HG02943 (cell line): ENCODE measurements around the gene SAP30BP.

ENCODE experiments used
- ATAC-seq: cut with Tn5 transposase; IDR thresholded peaks from one replicate; pipeline ENCODE4 v1.9.1; 2021; ENCODE audit warnings: mild to moderate bottlenecking, low read depth, moderate library complexity; ENCODE audit not compliant: unreplicated experiment

The SAP30BP gene

GRCh38 chr17:75681289-75681688 is 14.2 kb downstream of the SAP30BP start:
- ATAC-seq = no peak

- ATAC-seq = no peak
Measured at GRCh38 chr17:75683583-75683982, 16.4 kb downstream of the SAP30BP start.

- no peak for ATAC-seq
Measured at GRCh38 chr17:75684249-75684648, 17.1 kb downstream of the SAP30BP start.

DNA sequence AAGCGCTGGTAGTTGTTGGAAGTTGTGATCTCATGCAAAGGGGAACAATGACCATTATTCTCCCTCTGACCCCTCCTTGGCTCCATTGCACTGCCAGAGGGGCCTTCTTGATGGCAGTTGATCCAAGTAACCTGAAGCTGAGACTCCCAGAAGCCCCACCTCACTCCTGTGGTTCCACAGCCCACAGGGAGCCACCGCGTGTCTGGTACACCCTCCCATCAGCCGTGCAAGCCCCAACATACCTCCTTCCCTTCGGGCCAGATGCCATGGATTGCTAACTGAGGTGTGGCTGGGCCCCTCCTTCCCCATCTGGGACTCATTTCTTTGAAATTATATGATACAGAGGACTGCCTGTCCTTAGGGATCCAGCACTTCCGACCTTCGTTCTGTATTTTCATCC is 17.8 kb downstream of the SAP30BP start:
- no peak for ATAC-seq

- no peak for ATAC-seq
Measured at GRCh38 chr17:75685499-75685898, 18.4 kb downstream of the SAP30BP start.

DNA sequence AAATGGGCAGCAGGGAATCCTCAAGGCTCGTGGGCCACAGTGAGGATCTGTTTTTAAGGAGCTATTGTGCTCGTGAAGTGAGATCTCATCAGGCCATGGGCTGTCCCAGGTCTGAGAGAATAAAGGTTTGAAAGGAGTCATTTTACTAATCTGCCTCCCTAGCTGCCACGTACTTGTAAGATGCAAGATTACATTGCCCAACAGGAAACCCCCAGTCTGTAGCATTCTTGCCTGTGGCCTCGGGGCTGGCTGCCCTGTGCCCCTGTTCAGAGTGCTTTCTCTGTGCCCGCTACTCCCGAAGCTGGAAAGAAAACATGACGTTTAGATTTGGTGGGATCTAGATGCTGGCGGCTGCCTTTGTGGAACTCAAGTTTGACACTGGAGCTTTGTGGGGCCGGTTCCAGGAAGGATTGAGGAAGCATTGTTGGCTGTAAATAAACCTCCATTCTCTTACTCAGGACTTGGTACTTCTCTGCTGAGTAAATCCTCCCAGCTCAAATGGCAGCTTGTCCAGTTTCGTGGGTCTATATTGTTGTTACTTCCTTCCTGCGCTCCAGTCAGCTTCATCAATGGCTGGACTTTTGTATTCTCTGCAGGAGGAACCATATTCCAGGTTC is 21.2 kb downstream of the SAP30BP start:
- ATAC-seq = no peak

DNA sequence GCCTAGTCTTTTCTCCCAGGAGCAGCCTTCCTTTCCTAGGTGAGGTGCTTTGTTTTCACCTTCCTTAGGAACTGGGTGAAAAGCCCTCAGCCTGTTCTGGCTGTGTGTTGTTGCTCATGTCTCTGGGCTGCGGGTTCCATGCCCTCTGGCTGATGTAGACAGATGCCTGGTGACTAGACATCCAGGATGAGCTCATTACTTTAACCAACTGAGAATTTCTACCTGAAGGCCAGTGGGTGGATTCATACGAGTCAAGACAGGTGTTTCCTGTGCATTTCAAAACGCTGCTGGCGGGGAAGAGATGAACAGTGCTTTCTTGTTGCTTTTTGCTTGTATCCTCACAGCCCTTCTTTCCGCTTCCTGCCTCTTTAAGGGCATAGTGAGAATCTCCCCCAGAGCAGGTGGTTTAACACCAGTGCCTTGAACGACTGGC is 22.3 kb downstream of the SAP30BP start:
- no peak for ATAC-seq

GRCh38 chr17:75691371-75691791 is 24.2 kb downstream of the SAP30BP start:
- ATAC-seq = no peak

- no peak for ATAC-seq
Measured at GRCh38 chr17:75691801-75692626, 24.9 kb downstream of the SAP30BP start.

GRCh38 chr17:75692976-75693375 is 25.8 kb downstream of the SAP30BP start:
- ATAC-seq = no peak

- ATAC-seq = no peak
Measured at GRCh38 chr17:75693500-75694481, 26.7 kb downstream of the SAP30BP start.

DNA sequence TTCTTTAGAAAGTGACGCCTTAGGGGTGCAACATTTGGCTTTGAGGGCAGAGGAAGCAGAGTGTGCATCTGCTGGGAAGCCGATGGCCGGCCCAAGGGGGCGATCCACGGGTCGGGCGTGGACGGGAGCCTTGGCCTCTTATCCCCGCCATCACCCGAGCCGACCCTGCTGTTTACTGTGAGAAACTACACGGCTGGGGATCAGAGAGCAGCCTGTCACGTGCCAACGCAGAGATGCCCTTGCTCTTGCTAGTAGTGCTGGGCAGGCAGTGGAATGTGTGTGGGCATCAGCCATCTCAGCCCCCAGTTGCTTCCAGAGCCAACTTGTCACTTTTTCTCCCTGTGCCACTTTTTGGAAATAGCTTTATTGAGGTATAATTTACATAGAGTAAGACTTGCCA is 27.4 kb downstream of the SAP30BP start:
- ATAC-seq = no peak

GRCh38 chr17:75695141-75695829 is 28.1 kb downstream of the SAP30BP start:
- ATAC-seq = no peak

DNA sequence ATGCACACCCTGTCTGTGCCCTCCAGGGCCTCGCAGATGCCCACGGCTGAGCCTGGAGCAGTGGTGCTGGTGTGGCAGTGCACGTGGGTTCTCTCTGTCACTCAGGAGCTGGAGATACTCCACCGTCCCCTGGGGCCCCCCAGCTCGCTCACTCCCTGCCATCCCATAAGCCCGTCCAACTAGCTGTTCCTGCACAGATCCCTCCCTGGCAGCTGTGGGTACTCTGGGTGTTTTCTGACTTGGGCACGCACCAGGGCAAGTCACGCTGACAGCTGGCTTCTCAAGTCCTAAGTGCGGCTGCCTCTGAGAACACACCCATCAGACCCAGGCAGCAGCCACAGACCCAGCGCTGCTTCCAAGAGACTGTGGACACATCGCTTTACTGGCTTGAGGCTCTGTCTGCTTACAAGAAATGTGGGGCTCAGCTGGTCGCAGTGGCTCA is 28.7 kb downstream of the SAP30BP start:
- no peak for ATAC-seq

- no peak for ATAC-seq
Measured at GRCh38 chr17:75697651-75698291, 30.6 kb downstream of the SAP30BP start.

- ATAC-seq = no peak
Measured at GRCh38 chr17:75698659-75699058, 31.5 kb downstream of the SAP30BP start.

GRCh38 chr17:75701288-75701687 is 34.1 kb downstream of the SAP30BP start:
- ATAC-seq = no peak

- no peak for ATAC-seq
Measured at GRCh38 chr17:75703191-75703590, 36.1 kb downstream of the SAP30BP start.

DNA sequence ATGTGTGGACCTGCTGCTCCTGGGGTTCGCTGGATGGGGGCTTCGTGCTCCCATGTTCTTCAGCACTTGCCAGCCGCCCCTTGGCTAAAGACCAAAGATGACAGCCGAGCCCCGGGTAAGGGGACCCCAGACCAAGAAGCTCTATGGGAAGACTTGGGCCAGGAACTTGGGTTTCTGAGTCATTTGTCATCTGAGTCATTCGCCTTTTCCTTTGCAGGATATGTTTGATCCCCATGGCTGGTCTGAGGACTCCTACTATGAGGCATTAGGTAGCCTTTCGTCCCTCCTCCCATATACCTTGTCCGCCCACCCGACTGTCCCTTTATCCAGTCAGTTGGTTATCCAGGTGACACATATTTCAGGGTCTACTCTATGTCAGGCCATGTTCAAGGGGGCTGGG is 36.5 kb downstream of the SAP30BP start:
- ATAC-seq = no peak
